Astrocyte of the spinal cord (primary cell): ENCODE data around the gene TAF6.
A peak's percentile ranks its signal among the peaks of the same experiment; 100 is the strongest.

Source experiments
- DNase-seq: peaks from one replicate; pipeline ENCODE4 v3.0.0; 2011; ENCODE audit warnings: low read depth, low spot score
- H3K4me3 ChIP-seq: 2 replicates; pipeline ENCODE4 v1.5.1; 2011; ENCODE audit warnings: low read depth, mild to moderate bottlenecking, low read length, moderate library complexity
- CTCF ChIP-seq: IDR thresholded peaks from 2 replicates; pipeline ENCODE4 v1.5.1; 2012; ENCODE audit warnings: low read depth, mild to moderate bottlenecking, low read length, inconsistent platforms
- in situ Hi-C: cut with HindIII; loops from 2 replicates; pipeline ENCODE4 v1.10.0; 2017; ENCODE audit warnings: low sequenced_read_pairs

TAF6 gene

DNA sequence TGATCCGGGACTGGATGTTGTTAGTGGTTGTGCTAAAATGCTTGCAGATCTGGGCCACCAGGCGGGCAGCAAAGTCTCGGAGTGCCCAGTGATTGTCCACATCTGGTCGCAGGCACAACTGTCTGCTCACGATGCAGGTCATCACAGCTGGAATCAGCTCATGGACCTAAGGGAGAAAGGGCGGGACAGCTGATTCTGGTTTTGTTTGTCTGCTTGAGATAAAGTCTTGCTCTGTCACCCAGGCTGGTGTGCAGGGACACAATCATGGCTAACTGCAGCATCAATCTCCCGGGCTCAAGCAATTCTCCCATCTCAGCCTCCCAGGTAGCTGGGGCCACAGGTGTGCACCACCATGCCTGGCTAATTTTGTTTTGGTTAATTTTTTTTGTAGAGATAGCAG lies 8.0 kb downstream of the TAF6 start:
- in situ Hi-C loops: no loop called here
- DNase-seq: no peak
- no peak for TF ChIP-seq CTCF
- no peak overlapping the region for H3K4me3 ChIP-seq

DNA sequence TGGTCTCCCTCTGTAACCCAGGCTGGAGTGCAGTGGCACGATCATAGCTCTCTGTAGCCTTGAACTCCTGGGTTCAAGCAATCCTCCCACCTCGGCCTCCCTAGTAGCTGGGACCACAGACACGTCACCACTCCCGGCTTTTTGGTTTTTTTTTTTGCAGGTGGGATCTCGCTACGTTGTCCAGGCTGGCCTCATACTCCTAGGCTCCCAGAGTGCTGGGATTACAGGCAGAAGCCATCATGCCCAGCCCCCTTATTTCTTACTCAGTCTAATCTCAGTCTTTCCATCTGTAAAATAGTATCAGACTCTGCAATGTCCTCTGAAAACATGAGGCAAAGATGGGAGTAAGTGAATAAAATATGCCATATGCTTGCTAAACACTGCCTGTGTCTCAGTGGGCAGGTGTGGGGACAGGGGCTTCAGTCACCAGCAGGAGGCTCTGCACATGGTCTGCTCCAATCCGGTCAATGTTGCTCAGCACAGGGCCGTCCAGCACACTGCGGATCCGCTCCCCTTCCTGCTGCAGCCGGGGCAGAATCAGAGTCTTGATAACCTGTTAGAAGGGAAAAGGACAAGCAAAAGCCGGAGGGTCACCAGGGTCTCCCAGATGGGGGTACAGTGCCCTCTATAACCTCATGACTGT lies 9.5 kb downstream of the TAF6 start:
- peak; percentile 18 for TF ChIP-seq CTCF
- in situ Hi-C loops: no loop called here
- no peak overlapping the region for H3K4me3 ChIP-seq

DNA sequence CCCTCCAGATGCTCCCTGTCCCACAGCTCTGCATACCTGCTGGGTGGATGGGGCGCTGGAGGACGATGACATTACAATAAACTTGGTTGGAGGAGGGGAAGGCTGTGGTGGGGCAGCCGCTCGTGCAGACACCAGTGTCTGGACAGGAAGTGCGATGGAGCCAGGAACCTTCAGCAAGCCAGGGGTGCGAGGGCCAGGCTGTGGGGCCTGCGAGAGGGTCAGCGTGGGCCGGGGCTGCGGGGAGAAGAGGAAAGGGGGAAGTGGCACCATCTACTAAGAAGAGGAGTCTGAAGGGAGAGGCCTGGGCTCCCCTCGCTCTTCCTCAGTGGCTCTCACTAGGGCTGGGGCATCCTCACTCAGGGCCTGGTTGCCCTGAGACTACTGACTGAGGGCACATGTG lies 11.3 kb downstream of the TAF6 start:
- in situ Hi-C loops: no loop called here
- no peak overlapping the region for H3K4me3 ChIP-seq
- no peak for TF ChIP-seq CTCF
- DNase-seq: no peak

More for the DNA sequence above, 9.5 kb downstream of the TAF6 start:
- no peak for DNase-seq

DNA sequence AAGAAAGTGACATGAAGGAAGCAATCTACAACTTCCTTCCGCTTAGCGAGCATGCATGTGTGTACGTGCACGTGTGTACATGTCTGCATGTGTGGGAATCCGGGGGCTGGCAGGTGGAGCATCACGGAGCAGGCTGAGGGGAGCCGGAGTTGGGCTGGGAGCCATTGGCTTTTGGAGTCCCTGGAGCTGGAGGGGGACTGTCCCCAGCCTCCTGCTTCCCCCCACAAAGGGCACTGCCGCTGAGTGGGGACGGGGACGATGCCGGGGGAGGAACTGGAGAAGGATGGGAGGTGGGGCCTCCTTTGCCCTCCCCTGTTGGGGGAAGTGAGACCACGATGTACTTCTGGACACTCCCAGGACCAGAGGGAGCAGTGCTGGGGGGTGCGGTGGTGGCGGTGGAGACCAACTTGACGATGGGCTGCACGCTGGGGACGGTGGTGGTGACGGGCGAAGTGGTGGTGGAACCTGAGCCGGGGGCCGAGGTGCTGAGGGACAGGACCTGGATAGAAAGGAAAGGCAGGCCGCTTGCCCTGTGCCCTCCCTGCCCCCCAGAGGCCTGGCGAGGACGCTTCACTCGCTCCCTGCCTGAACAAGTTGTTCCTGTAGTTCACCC lies 11.9 kb downstream of the TAF6 start:
- in situ Hi-C loops: no loop called here
- H3K4me3 ChIP-seq: no peak overlapping the region
- TF ChIP-seq CTCF: no peak
- DNase-seq: no peak

DNA sequence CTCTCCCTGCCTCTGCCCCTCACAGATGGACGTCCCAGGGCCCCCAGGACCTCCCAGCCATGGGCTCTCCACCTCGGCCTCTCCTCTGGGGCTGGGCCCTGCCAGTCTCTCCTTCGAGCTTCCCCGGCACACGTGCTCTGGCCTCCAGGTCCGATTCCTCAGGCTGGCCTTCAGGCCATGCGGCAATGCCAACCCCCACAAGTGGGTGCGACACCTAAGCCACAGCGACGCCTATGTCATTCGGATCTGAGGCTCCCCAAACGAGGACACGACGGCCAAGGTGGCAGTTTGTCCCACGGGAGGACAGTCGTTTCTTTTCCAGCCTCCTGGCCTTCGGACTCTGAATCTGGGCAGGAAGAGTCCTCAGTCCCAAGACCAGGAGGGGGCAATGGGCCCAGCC lies 12.5 kb downstream of the TAF6 start:
- no peak for TF ChIP-seq CTCF
- in situ Hi-C loops: no loop called here
- no peak for DNase-seq
- H3K4me3 ChIP-seq: no peak overlapping the region

- no peak for DNase-seq
- no peak overlapping the region for H3K4me3 ChIP-seq
- TF ChIP-seq CTCF: no peak
- in situ Hi-C loops: no loop called here
Measured at GRCh38 chr7:100105534-100105933, 13.6 kb downstream of the TAF6 start.
